Mammary epithelial cell (primary cell): Measurements from ENCODE around the gene ATP13A4.

Experiments used
- CTCF ChIP-seq, 2 donors: IDR thresholded peaks in 1 of 2; conservative IDR thresholded peaks in 1 of 2; 2 replicates each; pipeline ENCODE4 v1.5.1; 2011 to 2012; ENCODE audit warnings: inconsistent platforms in 2 of 2, low read length in 2 of 2, mild to moderate bottlenecking in 2 of 2, control low read depth in 1 of 2, low read depth in 1 of 2; ENCODE audit not compliant: insufficient read depth in 1 of 2; ENCODE audit errors: extremely low read depth in 1 of 2
- EZH2 ChIP-seq: IDR thresholded peaks from 2 replicates; pipeline ENCODE4 v1.6.1; 2012; ENCODE audit warnings: low read length, inconsistent platforms, borderline replicate concordance

GRCh38 chr3:193396451-193397244 is 158.0 kb downstream of the ATP13A4 start:
- TF ChIP-seq CTCF (conservative IDR thresholded peaks at IDR 0.05 in 1 of 2, IDR thresholded peaks at IDR 0.05 in 1 of 2; ENCODE audit: extremely low read depth in 1 of 2, insufficient read depth in 1 of 2, low read depth in 1 of 2, low read length in 2 of 2) (no peak), EZH2 (no peak)
